Caco-2 (cell line): Measurements from ENCODE around the gene TSPAN5. TPM values are rescaled to one million over a fixed set of nuclear protein-coding genes. Genes with fewer than 3 reads are reported as not detected.

ENCODE experiments used
- BruUV-seq: library from RNA; stranded (reverse); fragments of 400-500 nt; replicated peaks from 2 replicates; lab custom pipeline; 2021; lab: Mats Ljungman, UMichigan
- CTCF ChIA-PET: fragments of 300-600 bp; sonication (Branson Sonifier 250); formaldehyde crosslinking; loops from one replicate; lab custom pipeline; 2022; ENCODE audit warnings: antibody characterized with exemption; lab: Charles Lee
- POLR2A ChIA-PET: fragments of 300-600 bp; sonication (Branson Sonifier 250); formaldehyde crosslinking; loops from one replicate; lab custom pipeline; 2022; ENCODE audit warnings: antibody characterized with exemption; lab: Charles Lee
- DNase-seq, 2 experiments: peaks; one replicate each; pipeline versions ENCODE4 v3.0.0 to v3.0.0-alpha.2; 2020 to 2022
- H3K27me3 ChIP-seq: replicated peaks from 2 replicates; pipeline ENCODE4 v1.6.0; 2011; ENCODE audit warnings: low read length; ENCODE audit not compliant: control insufficient read depth, insufficient read depth
- H3K36me3 ChIP-seq: 2 replicates; pipeline ENCODE4 v1.5.1; 2011; ENCODE audit warnings: low read length; ENCODE audit not compliant: control insufficient read depth, insufficient read depth
- H3K4me1 ChIP-seq: fragments of 250-450 bp; sonication (Bioruptor Pico); 2 replicates; pipeline ENCODE4 v1.5.1; 2020; ENCODE audit warnings: mild to moderate bottlenecking
- H3K4me3 ChIP-seq: 2 replicates; pipeline ENCODE4 v1.5.1; 2011; ENCODE audit warnings: low read depth, mild to moderate bottlenecking, control low read depth, low read length
- H3K9me3 ChIP-seq: fragments of 250-450 bp; sonication (Bioruptor Pico); 2 replicates; pipeline ENCODE4 v1.5.1; 2020; ENCODE audit warnings: mild to moderate bottlenecking, moderate library complexity
- H3K27ac Mint-ChIP-seq: one replicate; pipeline ENCODE4 v1.8.0; 2022; ENCODE audit warnings: mixed read lengths; ENCODE audit not compliant: unreplicated experiment
- H3K27me3 Mint-ChIP-seq: one replicate; pipeline ENCODE4 v1.8.0; 2022; ENCODE audit warnings: mixed read lengths; ENCODE audit not compliant: insufficient read depth, unreplicated experiment
- H3K36me3 Mint-ChIP-seq: one replicate; pipeline ENCODE4 v1.8.0; 2022; ENCODE audit warnings: mild to moderate bottlenecking, mixed read lengths; ENCODE audit not compliant: insufficient read depth, unreplicated experiment
- H3K4me1 Mint-ChIP-seq: one replicate; pipeline ENCODE4 v1.8.0; 2022; ENCODE audit warnings: low read depth, mixed read lengths; ENCODE audit not compliant: unreplicated experiment
- H3K4me3 Mint-ChIP-seq: one replicate; pipeline ENCODE4 v1.8.0; 2022; ENCODE audit warnings: mild to moderate bottlenecking, moderate library complexity, mixed read lengths; ENCODE audit not compliant: unreplicated experiment
- H3K9me3 Mint-ChIP-seq: one replicate; pipeline ENCODE4 v1.8.0; 2022; ENCODE audit warnings: mixed read lengths; ENCODE audit not compliant: unreplicated experiment
- intact Hi-C: fragments of 100-400 bp; cut with micrococcal nuclease; formaldehyde crosslinking; loops from one replicate; pipeline ENCODE4 v1.10.0; 2022; ENCODE audit not compliant: unreplicated experiment
- total RNA-seq: library from RNA; stranded (reverse); gene quantifications from 2 replicates; pipeline ENCODE4 v1.2.3, GENCODE V29; 2022
- TF ChIP-seq, protein P1 (sequence below), 2 experiments: fragments of 200-600 bp in 1 of 2; IDR thresholded peaks; 1 replicate in 1 of 2; 2 replicates in 1 of 2; pipeline versions ENCODE4 v1.5.1 to v1.8.0; 2011 to 2022; ENCODE audit warnings: antibody characterized with exemption in 1 of 2, control low read depth in 1 of 2, inconsistent platforms in 1 of 2, low read depth in 1 of 2, low read length in 1 of 2, mild to moderate bottlenecking in 1 of 2, moderate library complexity in 1 of 2; ENCODE audit not compliant: insufficient read depth in 1 of 2, severe bottlenecking in 1 of 2, unreplicated experiment in 1 of 2

TSPAN5 gene
- total RNA-seq, 1 experiment from 2014 or later = 24.1 TPM

DNA sequence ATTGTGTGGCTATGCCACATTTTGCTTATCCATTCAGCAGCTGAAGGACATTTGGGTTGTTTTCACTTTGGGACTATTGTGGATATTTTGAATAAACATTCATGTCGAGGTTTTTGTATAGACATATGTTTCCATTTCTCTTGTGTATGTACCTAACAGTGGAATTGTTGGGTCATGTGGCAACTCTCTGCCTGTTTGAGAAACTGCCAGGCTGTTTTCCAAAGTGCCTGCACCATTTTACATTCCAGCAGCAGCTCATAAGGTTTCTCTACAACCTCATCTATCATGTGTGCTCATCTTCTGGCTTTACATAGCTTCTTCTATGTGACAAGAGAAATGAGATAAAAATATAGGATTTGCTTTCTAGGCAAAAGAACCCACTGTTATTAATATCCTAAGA lies 29.5 kb upstream of the TSPAN5 start:
- TF ChIP-seq, protein P1, sequence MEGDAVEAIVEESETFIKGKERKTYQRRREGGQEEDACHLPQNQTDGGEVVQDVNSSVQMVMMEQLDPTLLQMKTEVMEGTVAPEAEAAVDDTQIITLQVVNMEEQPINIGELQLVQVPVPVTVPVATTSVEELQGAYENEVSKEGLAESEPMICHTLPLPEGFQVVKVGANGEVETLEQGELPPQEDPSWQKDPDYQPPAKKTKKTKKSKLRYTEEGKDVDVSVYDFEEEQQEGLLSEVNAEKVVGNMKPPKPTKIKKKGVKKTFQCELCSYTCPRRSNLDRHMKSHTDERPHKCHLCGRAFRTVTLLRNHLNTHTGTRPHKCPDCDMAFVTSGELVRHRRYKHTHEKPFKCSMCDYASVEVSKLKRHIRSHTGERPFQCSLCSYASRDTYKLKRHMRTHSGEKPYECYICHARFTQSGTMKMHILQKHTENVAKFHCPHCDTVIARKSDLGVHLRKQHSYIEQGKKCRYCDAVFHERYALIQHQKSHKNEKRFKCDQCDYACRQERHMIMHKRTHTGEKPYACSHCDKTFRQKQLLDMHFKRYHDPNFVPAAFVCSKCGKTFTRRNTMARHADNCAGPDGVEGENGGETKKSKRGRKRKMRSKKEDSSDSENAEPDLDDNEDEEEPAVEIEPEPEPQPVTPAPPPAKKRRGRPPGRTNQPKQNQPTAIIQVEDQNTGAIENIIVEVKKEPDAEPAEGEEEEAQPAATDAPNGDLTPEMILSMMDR (IDR thresholded peaks at IDR 0.05; ENCODE audit: insufficient read depth in 1 of 2, low read depth in 1 of 2, low read length in 1 of 2, severe bottlenecking in 1 of 2, unreplicated experiment in 1 of 2) = no peak
- H3K27me3 ChIP-seq = no peaks in the 10 kb centered on the region
- H3K9me3 Mint-ChIP-seq = peaks cover 11% of the 10 kb centered on the region
- H3K4me1 Mint-ChIP-seq = peaks cover 39% of the 10 kb centered on the region
- intact Hi-C loops = loop anchor here (5.0 kb wide), 2 partner anchors 84 to 129 kb away; no protein-coding TSS in a partner anchor
- no peak for DNase-seq
- no peaks in the 10 kb centered on the region for H3K27me3 Mint-ChIP-seq
- CTCF ChIA-PET = no interaction called here
- no peaks in the 10 kb centered on the region for H3K36me3 ChIP-seq
- no peaks in the 10 kb centered on the region for H3K9me3 ChIP-seq
- H3K4me1 ChIP-seq = peaks cover 29% of the 10 kb centered on the region
- no peaks in the 10 kb centered on the region for H3K36me3 Mint-ChIP-seq
- POLR2A ChIA-PET = no interaction called here
- no TSS peak for BruUV-seq
- no peak overlapping the region for H3K4me3 Mint-ChIP-seq
- H3K4me3 ChIP-seq = no peak overlapping the region
- no peak overlapping the region for H3K27ac Mint-ChIP-seq

DNA sequence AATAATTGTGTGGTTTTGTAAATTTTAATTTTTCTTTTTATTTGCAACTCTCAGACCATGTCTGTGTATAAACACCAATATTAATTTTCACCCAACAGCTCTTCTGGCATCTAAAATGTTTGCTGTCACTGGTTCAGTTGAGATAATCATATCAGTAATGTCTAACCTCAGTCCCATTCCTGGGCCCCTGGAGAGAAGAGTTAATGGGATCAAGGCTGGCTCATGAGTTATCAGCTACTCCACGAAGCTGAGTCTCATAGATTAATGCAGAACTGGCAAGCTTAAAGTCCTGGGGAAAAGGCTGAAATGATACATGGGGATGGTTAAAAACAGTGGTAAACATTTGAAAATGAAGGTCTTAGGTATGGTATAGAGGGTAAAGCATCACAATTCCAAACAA lies 28.4 kb upstream of the TSPAN5 start:
- CTCF ChIA-PET = no interaction called here

DNA sequence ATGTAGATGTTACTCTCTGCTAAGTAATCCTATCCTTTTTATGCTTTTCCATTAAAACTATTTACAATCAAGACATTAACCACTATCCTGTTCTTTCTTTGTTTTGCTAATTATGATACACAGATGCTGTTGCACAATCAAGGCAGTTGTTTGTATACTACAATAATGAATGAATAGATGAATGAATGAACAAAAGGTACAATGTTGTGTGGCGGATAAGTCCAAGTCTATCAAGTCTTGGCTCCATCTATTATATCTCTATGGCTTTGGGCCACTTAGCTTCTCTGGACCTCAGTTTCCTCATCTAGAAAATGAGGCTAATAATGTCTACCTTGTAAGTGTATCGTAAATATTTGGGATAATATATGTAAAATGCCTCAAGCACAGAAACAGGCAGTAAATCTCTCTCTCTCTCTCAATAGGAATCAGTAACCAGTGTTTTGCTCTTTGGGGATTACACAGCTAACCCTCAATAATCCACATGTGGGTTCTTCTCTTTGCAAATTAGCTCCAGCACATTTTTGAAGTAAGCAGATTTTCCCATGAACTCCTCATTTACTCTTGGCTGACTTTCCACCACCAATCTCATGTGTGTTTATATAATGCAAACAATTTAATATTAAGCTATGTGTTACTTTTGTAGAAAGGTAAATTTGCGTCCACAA lies 27.8 kb upstream of the TSPAN5 start:
- TF ChIP-seq, protein P1 (IDR thresholded peaks at IDR 0.05; ENCODE audit: insufficient read depth in 1 of 2, low read depth in 1 of 2, low read length in 1 of 2, severe bottlenecking in 1 of 2, unreplicated experiment in 1 of 2) = no peak
- no peaks in the 10 kb centered on the region for H3K27me3 Mint-ChIP-seq
- Histone ChIP-seq H3K27me3 (no peaks in the 10 kb centered on the region), H3K9me3 (no peaks in the 10 kb centered on the region), H3K4me1 (peaks cover 40% of the 10 kb centered on the region), H3K4me3 (no peak overlapping the region), H3K36me3 (no peaks in the 10 kb centered on the region)
- peaks cover 11% of the 10 kb centered on the region for H3K9me3 Mint-ChIP-seq
- CTCF ChIA-PET = no interaction called here
- intact Hi-C loops = loop anchor here (5.0 kb wide), 2 partner anchors 86 to 131 kb away; no protein-coding TSS in a partner anchor
- BruUV-seq = no TSS peak
- H3K27ac Mint-ChIP-seq = no peak overlapping the region
- no peaks in the 10 kb centered on the region for H3K36me3 Mint-ChIP-seq
- POLR2A ChIA-PET = no interaction called here
- DNase-seq = no peak
- peaks cover 51% of the 10 kb centered on the region for H3K4me1 Mint-ChIP-seq
- no peak overlapping the region for H3K4me3 Mint-ChIP-seq

More for the DNA sequence above, 28.4 kb upstream of the TSPAN5 start:
- intact Hi-C loops = loop anchor here (5.0 kb wide), 2 partner anchors 85 to 130 kb away; no protein-coding TSS in a partner anchor
- no peak overlapping the region for H3K27ac Mint-ChIP-seq
- TF ChIP-seq, protein P1 (IDR thresholded peaks at IDR 0.05; ENCODE audit: insufficient read depth in 1 of 2, low read depth in 1 of 2, low read length in 1 of 2, severe bottlenecking in 1 of 2, unreplicated experiment in 1 of 2) = no peak
- H3K9me3 Mint-ChIP-seq = peaks cover 11% of the 10 kb centered on the region
- peaks cover 44% of the 10 kb centered on the region for H3K4me1 Mint-ChIP-seq
- BruUV-seq = no TSS peak
- no peaks in the 10 kb centered on the region for H3K36me3 Mint-ChIP-seq
- no peak for DNase-seq
- Histone ChIP-seq H3K9me3 (no peaks in the 10 kb centered on the region), H3K4me3 (no peak overlapping the region), H3K36me3 (no peaks in the 10 kb centered on the region), H3K27me3 (no peaks in the 10 kb centered on the region), H3K4me1 (peaks cover 35% of the 10 kb centered on the region)
- POLR2A ChIA-PET = no interaction called here
- no peak overlapping the region for H3K4me3 Mint-ChIP-seq
- H3K27me3 Mint-ChIP-seq = no peaks in the 10 kb centered on the region
